Measurements from ENCODE around the gene ALG10B.
"Not testable (repeated sequence)": the region's sequence is repeated elsewhere in the genome, so short reads cannot be mapped to it uniquely, and the experiment has no call there.

ALG10B gene, protein sequence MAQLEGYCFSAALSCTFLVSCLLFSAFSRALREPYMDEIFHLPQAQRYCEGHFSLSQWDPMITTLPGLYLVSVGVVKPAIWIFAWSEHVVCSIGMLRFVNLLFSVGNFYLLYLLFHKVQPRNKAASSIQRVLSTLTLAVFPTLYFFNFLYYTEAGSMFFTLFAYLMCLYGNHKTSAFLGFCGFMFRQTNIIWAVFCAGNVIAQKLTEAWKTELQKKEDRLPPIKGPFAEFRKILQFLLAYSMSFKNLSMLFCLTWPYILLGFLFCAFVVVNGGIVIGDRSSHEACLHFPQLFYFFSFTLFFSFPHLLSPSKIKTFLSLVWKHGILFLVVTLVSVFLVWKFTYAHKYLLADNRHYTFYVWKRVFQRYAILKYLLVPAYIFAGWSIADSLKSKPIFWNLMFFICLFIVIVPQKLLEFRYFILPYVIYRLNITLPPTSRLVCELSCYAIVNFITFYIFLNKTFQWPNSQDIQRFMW

DNA sequence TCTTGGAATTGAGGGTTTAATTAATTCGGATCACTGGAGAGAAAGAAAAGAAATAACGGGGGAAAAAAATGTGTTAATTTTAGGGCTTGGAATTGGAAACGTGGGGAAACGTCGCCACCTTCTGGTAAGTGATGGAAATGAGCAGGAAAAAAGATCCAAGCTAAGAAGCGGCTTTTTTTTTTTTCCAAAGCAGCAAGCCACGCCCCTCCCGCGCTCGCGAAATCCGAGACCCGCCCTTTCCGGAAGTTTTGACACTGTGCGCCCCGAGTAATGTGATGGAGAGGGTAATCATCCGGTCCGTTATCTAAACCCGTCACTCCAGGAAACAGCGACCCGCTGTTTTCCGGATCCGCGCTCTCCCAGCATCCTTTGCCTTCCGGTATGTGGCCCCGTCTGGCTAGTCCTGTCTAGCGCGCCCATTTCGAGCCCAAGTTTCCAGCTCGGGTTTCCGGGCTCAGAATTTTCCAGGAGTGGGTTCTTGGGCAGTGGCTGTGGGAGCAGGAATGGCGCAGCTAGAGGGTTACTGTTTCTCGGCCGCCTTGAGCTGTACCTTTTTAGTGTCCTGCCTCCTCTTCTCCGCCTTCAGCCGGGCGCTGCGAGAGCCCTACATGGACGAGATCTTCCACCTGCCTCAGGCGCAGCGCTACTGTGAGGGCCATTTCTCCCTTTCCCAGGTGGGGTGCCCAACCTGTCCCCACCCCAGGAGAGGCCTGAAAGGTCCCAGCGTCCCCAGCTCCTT, at the start of gene ALG10B:
Gene ALG10B, plus strand, starts transcription at position 384 of the 739 bp plus-strand sequence. Its CDS starts 120 bp downstream, at position 504.
- DNase-seq: peak; percentile 98

DNA sequence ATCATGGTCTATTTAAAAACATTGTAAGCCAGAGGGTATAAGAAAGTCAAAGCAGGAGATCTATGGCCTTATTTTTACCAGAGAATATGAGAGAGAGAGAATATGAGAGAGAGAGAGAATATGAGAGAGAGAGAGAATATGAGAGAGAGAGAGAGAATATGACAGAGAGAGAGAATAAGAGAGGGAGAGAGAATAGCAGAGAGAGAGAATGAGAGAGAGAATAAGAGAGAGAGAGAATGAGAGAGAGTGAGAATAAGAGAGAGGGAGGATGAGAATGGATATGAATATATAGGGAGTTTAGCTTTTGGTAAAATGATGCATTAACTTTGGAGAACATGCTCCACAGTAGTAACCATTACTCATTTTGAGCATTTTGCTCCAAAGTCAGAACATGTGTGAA, 48.0 kb upstream of the ALG10B start:
- DNase-seq: no peak

DNA sequence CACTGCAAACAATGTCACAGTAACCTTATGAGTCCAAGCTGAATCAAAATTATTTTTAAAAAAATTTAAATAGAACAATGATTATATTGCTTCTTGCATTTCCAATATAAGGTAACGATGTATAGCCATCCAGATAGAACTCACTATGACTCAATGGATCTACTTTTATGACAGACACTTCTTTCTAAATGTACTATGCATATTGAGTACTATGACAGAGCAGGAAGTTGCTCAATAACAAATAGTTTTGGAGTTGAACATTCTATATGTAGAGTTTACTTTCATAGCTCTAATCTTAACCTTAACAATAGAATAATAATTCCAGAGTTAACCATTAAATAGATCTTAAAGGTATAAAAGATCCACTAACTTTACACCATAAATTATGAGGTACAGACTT, 46.7 kb upstream of the ALG10B start:
- DNase-seq: no peak

DNA sequence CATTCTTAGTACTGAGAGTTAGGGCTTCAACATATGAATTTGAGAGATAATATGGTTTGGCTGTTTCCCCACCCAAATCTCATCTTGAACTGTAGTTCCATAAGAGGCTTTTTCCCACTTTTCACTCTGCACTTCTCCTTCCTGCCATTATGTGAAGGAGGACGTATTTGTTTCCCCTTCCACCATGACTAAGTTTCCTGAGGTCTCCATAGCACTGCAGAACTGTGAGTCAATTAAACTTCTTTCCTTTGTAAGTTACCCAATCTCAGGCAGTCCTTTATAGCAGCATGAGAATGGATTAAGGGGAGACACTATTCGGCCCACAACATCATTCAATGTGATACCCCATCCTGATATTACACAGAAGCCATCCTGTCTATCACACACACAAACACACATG, 36.8 kb upstream of the ALG10B start:
- DNase-seq: no peak

DNA sequence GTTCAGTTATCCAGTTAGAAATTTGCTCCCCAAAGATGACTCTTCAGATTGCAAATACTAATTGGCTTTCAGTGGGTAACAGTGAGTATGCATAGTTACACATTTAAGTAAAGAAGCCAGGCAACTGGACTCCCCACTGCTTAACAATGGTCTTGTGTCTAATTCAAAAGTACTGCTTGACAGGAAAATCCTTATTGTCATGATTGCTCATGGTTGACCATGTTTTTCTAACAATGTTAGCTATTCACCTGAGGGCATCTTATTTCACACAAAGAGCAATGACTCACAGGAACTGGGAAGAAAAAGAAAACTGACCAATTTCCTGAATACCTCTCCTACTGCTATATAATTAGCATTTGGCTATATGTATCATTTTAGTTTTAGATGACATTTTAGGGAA, 33.7 kb upstream of the ALG10B start:
- DNase-seq: no peak

DNA sequence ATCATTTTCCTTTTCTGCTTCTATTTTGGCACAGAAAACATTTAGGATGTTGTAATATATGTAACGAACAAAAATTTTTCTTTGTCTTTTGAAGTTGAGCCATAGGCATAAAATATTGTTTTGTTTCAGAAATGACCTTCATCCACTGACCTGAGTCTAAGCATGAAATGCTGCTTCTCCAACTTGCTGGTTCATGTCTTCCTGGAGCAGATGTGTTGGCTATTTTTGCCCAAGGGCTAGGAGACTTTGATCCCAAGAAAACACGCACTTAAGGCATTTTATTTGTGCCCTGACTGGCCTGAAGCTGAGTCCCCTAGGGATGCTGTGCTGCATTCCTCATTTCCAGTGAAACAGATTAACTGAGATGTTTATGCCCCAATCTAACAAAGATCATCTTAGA, 27.2 kb upstream of the ALG10B start:
- no peak for DNase-seq

DNA sequence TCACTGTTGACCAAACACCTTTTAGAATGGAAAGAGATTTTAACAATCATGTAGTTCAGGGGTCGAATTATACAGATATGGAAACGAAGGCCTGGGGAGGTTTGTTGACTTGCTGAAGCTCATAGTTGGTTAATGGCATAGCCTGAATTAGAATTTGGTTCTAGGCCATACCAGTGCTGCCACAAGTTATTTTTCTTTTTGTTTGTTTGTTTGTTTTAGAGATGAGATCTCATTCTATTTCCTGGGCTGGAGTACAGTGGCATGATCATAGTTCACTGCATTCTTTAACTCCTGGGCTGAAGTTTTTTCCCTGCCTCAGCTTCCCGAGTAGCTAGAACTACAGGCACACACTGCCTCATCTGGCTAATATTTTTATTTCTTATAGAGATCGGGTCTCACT, 25.4 kb upstream of the ALG10B start:
- DNase-seq: no peak

DNA sequence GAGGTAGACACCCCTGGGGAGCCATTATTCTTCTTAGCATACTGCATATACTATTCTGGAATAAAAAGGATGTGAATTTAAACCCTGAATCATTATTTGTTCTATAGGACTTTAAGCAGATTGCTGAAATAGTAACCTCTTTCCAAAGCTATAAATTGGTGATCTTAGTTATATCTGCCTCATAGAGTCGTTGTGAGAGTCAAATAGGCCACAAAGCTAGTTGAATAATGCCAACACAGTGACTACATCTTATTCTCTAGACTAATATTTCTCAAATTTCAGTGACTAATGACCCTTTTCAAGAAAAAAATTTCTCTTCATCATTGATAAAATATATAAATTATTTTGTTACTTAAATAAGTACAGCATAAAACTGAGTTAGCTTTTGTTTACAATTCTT, 13.6 kb upstream of the ALG10B start:
- DNase-seq: not testable (repeated sequence)

DNA sequence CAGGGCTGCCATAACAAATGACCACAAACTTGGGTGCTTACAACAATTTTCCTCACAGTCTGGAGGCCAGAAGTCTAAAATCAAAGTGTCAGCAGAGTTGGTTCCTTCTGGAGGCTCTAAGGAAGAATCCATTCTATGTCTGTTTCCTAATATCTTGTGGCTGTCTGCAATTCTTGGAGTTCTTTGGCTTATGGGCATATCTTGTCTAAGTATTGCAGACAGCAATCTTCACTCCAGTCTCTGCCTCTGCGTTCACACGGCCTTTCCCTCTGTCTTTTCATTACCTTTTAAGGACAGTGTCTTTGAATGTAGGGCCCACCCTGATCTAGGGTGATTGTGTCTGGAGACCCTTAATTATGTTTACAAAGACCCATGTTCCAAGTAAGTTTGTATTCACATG, 5.4 kb downstream of the ALG10B start:
- DNase-seq: not testable (repeated sequence)

DNA sequence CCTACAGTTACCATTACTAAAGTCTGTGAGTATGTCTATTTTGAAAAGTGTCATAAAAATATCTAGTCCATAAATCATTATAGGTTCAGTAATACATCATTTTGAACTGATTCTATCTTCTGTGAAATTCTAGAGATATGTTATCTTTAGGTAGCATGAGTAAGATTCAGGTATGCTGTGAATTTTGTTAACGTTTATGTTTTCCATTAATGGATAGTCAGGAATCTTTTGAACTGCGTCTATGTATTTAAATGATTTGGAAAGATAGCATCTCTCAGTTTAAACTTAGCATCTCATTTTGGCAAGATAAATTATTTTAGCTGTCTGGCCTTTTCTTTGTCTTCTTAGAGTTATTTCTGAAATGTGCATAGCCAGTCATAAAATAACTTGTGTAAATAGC, 8.3 kb downstream of the ALG10B start:
- no peak for DNase-seq

DNA sequence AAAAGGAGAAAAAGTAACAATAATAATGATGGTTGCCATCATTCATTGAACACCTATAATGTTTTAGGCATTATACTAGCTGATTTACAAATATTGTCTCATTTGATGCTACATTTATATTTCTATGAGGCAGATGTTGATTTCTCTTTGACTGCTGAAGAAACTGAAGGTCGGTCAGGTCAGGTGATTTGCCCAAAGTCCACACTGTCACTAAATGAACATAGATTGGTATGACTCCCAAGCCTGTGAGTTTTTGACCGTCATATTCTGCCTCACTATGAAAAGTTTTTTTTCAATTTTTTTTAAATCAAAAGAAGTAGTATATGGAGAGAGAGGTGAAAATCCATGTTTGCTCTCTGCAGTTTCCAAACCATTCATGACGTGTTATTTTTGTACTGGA, 10.8 kb downstream of the ALG10B start:
- no peak for DNase-seq

DNA sequence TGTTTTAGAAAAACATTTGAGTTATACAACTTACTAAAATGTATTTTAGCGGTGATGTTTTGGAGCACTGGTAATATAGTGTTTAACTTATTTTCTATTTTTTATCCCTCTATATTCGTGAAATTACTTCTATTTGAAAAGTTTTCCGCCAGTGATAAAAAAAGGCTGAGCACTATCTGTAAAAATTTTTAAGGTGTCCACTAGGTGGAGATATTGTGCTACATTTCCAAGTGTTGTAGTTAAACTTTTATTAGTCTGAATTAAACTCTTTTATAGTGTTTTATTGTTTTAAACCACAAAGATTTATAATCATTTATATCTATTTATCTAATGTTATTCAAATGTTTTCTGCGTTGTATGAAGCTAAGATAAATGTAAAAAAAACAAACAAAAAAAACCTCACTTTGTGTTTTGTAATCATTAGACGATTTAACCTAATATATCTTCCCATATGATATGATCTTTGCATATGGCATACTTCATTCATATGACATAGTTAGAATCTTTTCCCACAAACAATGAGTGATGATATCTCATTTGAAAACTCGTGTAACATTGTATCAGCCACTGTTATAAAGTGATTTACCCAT, 11.8 kb downstream of the ALG10B start:
- no peak for DNase-seq

DNA sequence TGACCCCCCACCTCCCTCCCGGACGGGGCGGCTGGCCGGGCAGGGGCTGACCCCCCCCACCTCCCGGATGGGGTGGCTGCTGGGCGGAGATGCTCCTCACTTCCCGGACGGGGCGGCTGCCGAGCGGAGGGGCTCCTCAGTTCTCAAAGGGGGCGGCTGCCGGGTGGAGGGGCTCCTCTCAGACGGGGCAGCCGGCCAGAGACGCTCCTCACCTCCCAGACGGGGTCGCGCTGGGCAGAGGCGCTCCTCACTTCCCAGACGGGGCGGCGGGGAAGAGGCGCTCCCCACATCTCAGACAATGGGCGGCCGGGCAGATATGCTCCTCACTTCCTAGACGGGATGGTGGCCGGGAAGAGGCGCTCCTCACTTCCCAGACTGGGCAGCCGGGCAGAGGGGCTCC, 13.8 kb downstream of the ALG10B start:
- not testable (repeated sequence) for DNase-seq

DNA sequence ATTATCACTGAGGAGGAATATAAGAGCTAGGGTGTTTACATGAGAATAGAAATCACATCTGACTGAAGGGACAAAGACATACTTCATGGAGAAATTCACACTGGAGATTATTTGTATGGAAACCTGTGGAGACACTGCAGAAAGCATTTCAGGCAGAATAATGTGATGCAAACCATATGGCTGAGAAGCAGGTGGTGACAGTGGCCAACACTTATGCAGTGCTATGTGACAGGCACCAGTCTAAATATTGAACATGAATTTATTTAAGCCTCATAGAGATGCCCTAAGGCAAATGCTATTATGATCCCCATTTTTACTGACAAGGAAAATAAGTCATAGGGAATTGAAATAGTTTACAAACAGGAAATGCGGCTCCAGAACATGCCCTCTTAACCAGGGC, 16.2 kb downstream of the ALG10B start:
- DNase-seq: no peak

DNA sequence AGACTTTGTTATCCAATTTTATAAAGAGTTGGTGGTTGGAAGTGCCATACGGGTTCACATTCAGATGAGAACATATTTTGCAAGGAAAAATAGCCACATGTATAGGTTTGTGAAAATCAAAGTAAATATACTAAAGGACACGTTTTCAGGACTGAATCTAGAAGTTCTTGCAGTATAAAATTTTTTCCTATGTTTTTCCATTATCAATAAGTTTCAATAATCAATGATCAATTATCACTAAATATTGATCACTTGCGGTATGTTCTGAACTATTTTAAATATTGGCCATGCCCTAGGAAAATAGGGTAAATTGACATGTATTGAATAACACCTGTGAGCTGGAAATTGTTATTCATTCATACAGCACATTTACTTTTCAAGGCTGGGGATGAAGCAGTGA, 25.9 kb downstream of the ALG10B start:
- no peak for DNase-seq

DNA sequence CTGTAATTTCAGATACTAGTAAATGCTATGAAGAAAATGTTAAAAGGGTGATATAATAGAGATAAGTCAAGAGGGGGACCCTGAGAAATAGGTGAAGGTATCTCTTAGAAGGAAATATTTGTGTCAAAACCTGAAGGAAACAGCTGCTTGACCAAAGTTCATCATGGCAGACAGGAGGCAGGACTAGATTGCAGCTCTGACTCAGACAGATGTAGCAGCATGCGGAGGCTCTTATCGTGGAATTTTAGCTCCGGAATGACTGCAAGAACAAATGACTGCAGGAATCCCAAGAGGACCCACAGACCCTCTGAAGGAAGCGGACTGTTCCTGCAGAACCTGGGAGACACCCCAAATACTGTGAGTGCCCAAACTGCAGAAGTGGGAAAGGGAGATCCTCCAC, 26.7 kb downstream of the ALG10B start:
- not testable (repeated sequence) for DNase-seq

DNA sequence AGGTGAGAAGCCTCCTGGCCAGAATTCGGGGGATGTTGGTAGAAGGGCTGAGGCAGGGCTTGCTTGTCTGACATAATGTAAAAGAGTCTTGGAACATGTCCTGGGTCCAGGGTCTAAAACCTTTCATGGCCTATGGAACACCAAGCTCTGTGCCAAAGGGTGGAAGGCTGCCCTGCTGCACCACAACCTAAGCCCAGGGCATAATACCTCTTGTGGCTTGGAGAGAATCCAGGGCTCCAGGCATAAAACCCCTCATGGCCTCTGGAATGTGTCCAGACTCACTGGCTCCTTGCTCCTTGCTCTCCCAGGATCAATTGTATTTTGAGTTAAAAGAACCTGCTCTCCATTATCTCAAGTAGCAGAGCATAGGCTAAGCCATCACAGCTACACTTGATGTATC, 27.3 kb downstream of the ALG10B start:
- DNase-seq: not testable (repeated sequence)

DNA sequence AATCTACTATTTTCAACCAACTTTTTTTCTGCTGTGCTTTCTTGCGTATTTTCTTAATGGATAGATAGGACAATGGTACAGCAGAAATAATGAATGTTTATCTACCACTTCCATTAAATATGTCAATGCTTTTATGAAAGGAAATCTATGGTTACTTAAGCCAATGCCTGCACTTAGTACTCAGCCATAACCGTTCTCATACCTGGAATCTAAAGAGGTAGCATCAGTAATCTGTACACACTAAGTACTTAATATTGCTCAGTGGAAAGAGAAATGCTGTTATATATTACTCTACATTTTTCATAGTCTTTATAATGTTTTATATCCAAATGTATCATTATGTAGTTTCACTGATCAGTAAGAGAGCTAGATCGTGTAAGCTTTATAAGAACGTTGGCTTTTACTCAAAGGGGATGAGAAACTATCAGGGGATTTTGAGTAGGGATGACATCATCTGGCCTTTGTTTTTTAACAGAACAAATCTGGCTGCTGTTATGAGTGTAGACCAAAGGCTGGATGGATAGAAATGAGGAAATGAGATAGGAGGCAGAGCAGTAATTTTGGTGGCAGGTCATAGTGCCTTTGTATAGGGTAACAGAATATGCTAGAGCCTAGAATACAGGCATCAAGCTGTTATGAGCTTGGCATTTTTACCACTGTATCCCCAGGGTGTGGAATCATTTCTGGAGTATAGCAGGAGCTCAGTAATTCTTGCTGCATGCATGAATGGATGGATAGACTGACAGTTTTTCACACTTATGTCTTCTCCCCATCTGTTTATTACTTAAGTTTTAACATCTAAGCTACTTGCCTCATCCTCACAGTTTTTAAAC, 34.0 kb downstream of the ALG10B start:
- no peak for DNase-seq

DNA sequence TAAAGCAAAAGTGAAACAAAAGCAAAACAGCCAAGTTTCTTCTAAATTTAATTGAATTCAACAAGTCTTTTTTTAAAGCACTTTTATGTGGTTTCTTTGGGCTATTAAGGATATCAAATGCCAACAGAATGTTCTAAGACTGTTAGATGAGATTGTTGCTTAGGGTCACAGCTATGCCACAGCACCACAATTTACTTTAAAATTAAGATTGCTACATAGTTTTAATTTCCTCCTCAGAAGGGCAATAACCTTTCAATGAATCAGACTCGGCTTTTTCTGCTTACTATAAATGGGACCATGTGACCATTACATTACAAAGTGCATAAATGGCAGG, 34.6 kb downstream of the ALG10B start:
- not testable (repeated sequence) for DNase-seq

DNA sequence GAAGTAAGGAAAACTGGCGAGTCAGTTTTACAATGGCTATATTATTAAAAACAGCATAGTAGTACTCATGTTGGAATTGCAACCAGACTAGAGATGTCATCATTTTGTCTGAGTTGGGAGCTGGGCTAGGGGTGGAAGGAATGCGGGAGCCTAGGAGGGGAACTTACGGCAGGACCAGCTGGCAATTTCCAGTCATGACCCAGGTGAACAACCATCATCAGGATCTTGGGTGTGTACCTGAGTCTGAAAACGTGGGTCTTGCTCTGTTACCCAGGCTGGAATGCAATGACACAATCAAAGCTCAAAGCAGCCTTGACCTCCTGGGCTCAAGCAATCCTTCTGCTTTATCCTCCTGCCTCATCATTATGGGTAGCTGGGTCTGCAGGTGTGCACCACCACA, 50.9 kb downstream of the ALG10B start:
- no peak for DNase-seq

DNA sequence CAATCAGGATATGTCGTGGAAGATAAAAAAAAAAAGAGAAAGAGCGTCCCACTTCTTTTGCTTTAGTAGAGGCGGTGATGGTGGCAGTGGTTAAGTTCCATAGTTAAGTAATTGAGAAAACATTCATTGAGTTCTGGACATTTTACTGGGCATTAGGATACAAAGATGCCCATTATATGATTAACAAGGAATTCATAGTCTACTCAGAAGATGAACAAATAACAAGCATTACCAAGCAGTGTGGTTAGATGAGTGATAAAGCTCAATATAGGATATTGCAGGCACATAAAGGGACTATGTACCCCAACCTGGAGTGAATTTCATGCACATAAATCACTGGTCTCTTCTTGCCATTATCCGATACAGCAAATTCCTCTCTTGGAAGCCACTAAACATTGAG, 53.7 kb downstream of the ALG10B start:
- DNase-seq: no peak

DNA sequence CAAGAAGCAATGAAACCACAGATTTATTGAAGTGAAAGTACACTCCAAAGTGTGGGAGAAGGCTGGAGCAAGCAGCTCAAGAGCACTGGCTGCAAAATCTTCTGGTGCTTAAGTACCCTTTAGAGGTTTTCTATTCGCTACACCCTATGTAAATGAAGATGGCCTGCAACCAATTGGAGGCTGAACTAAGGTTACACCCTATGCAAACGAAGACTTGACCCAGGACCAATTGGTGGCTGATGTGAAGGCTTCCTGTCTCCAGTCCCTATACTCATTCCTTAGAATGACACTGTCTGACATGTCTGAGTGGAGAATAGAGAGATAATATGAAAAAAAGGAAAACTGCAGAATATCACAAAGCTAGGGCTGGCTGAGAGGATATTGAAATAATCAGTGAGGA, 57.2 kb downstream of the ALG10B start:
- DNase-seq: no peak

DNA sequence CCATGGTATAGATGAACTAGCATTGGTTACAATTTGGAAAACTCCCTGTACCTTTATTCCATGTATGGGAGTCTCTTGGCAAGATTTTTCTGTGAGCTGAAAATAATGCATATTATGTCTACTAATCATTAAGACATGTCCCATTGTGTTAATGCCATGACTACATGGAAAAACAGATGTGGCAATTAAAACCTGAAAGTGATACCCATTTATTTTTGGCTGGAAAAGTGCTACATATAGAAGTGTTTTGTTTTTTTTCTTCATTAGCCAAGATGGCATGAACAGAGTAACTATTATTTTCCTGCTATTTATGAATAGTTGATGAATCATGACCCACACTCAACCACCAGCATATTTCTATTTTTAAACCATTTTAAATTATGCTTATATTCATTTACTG, 58.2 kb downstream of the ALG10B start:
- DNase-seq: no peak

Measured in islet precursor cell (in vitro differentiated cells).